ENCODE measurements around the gene ACOXL.

Gene ACOXL

DNA sequence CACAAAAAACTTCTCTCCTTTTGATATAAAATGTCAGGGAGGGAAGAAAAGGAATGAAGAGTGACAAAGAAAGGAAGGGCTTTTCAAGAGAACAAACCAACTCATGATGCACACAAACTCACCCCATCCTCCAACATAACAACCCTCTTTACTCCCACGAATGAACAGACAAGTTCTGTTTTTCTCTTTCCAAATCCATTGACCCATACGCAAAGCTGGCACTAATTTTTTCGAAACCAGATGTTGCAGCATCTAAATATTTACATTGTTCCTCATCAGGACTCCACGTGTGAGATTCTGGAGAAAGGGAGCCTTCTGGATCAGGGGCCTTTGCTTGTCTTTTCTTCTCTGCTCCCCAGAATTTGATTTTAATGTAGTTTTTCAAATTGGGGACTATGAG, 245.0 kb downstream of the ACOXL start:
- TF ChIP-seq, protein P1, sequence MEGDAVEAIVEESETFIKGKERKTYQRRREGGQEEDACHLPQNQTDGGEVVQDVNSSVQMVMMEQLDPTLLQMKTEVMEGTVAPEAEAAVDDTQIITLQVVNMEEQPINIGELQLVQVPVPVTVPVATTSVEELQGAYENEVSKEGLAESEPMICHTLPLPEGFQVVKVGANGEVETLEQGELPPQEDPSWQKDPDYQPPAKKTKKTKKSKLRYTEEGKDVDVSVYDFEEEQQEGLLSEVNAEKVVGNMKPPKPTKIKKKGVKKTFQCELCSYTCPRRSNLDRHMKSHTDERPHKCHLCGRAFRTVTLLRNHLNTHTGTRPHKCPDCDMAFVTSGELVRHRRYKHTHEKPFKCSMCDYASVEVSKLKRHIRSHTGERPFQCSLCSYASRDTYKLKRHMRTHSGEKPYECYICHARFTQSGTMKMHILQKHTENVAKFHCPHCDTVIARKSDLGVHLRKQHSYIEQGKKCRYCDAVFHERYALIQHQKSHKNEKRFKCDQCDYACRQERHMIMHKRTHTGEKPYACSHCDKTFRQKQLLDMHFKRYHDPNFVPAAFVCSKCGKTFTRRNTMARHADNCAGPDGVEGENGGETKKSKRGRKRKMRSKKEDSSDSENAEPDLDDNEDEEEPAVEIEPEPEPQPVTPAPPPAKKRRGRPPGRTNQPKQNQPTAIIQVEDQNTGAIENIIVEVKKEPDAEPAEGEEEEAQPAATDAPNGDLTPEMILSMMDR (IDR thresholded peaks at IDR 0.05) = no peak

DNA sequence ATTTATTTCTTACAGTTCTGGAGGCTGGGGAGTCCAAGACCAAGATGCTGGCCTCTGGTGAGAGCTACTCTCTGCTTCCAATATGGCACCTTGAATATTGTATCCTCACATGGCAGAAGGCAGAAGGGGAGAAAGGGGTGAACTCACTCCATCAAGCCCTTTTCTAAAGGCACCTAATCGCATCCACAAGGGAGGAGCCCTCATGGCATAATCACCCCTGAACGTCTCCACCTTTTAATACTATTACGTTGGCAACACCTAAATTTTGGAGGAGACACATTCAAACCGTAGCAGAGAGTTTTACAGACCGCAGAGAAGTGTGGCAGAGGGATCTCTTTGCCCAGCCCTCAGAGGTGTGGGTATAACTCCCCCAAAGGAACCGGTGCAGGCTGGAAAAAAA, 245.8 kb downstream of the ACOXL start:
- TF ChIP-seq, protein P1 (IDR thresholded peaks at IDR 0.05) = no peak

DNA sequence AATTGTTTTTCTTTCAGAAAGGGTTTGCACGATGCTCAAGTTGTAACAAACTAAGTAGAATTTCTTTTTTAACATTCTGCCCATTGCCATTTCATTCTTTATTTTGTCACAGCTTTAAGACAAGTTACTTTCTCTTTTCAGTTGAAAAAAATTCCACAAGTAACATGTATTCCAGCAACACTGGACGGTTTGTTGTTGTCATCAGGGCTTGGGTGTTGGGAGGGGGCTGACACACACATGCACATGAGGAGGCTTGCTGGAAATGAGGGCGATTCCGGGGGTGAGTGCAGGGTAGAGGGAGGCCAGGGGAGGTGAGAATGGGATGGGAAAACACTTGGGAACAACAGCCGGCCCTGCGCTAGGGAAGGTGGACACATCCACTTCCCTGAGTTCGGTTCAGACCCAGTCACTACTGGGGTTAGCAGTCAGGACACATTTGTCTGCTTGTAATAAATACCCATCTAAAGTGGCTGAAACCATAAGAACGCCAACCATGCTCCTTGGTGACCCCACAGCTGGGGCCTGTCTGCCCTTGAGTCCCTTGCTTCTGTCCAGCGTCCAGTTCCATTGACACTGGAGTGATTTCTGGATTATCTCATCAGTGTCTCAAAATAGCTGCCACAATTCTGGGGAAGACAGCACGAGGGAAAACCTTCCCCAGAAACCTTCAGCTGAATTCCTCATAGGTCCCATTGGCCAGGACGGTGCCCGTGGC, 246.5 kb downstream of the ACOXL start:
- TF ChIP-seq, protein P1 (IDR thresholded peaks at IDR 0.05) = no peak

DNA sequence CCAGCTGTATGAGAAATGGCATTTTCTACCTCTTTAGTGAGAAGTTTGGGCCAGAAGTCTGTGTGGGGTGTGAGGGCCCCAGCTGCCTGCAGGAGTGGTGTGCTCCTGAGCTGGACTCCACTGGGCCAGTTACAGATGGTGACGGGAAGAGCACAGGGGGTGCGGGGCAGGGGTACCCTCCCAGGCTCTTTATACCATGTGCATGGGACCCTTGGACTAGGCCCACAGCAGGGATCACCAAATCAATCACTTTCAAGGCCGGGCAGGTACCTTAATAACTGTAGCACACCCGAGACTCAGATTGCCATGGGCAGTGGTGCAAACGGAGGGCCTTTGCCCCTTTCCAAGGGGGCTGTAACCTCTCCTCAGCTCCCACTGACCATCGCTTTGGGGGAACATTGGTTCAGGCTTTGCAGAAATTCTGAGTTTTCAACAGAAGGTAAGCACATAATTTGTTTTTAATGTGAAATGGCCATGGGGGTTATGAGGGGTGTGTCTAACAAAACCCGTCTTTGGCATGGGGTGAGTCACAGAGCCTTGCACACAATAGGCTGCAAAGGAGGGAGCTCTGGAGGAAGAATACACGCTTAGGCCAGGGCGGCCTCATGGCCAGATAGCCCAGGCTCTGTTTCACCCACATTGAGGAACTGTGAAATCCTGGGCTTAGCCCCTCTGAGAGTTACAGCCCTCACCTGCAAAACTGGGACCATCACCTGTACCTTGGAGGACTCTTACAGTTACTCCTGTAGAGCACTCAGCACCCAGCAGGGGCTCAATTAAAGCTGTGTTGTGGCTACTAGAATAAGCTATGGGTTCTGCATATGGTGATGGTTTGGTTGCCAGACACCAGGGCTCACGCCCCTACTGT, 247.3 kb downstream of the ACOXL start:
- TF ChIP-seq, protein P1 (IDR thresholded peaks at IDR 0.05) = no peak

DNA sequence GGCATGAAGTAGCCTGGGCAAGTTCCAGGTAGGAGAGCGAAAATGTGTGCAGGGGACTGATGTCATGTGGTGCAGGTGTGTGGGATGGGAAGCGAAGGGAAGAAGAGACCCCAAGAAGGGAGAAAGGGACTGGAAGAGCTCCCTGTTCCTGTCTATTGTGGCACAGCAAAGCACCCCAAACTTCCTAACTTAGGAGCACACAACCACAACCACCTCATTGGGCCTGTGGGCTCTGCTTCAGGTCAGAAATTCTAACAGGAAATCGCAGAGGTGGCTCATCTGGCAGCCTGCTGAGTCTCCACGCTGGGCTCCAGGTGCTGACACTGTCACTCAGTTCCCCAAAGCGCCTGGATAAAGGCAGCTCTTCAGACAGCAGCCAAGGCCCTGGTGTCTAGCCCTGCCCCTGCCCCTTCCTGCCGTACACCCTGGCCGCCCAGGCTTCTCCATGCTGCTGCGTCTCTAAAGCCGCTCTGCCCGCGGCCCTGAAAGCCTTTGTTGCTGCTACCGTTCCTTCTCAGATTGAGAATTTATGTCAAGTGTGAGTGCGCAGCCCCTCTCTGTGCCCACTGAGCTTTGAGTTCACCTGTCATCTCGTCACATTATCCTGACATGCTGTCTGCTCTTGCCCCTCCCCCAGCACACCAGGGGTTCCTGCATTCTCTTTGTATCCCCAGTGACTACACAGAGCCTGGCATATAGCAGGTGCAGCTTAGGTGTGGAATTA, 248.1 kb downstream of the ACOXL start:
- TF ChIP-seq, protein P1 (IDR thresholded peaks at IDR 0.05) = no peak

DNA sequence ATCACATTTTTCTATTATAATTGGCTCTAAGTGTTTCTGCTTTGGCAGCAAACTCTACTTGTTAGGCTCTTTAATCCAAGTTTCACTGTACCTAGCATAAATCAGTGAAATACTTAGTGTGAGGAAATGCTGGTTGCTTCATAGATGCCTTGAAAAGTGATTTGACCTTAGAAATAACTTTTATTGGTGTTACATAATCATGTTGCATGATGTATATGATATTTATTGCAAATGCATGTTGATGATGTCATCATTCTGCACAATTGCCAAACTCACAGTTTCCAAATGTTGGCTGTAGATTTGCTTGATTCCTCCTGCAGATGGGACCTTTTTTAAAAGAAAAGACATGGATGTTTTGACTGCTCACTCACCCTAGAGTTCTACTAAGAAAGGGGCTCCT, 250.8 kb downstream of the ACOXL start:
- TF ChIP-seq, protein P1 (IDR thresholded peaks at IDR 0.05) = no peak

DNA sequence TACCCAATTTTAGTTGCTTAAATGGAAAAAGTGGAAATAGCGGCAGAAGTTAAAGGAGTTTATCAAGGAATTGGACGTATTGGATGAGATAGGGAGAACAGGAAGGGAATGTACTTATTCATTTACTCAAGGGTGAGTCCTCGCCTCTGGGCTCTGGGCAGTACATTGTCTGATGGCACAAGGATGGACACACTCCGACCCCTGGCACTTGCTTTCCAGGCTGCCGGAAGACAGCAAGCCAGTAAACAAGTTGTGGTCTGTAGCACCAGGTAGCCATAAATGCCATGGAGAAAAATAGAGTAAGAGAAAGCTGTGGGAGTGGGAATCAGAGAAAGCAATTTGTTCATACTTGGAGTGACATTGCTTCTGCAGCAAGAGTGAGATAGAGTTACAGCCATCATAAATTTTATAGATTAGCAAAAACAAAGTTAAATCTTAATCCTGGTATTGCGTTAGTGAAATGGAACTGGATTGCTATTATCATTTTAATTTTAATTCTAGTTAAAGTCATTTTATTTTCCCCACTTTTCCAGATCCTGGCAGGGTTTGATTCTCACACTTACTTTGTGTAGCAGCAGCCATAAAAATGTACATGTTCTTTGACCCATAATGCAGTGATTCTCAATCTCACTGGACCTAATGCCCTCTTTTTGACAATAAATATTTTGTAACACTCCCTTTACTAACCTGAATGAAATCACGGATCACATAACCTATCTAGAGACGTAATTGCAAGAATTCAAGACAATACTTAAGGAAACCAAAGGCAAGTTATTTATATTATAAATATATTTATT, 252.5 kb downstream of the ACOXL start:
- TF ChIP-seq, protein P1 (IDR thresholded peaks at IDR 0.05) = no peak

Data from LNCAP (cell line).